Body of pancreas (tissue), 4 donors: Measurements from ENCODE around the gene TAS2R38.

ENCODE experiments used
- POLR2A ChIP-seq, 3 donors: fragments of 450-650 bp; IDR thresholded peaks; one replicate each; pipeline ENCODE4 v1.6.1; 2016; ENCODE audit warnings: antibody characterized with exemption in 3 of 3, mild to moderate bottlenecking in 2 of 3
- TF ChIP-seq, protein P1 (sequence below), 7 experiments: fragments of 450-650 bp in 4 of 7; fragments of 200-600 bp in 3 of 7; sonication (generic) in 3 of 7; IDR thresholded peaks; one replicate each; pipeline ENCODE4 v1.5.1; 2016 to 2019; ENCODE audit warnings: antibody characterized with exemption in 7 of 7

DNA sequence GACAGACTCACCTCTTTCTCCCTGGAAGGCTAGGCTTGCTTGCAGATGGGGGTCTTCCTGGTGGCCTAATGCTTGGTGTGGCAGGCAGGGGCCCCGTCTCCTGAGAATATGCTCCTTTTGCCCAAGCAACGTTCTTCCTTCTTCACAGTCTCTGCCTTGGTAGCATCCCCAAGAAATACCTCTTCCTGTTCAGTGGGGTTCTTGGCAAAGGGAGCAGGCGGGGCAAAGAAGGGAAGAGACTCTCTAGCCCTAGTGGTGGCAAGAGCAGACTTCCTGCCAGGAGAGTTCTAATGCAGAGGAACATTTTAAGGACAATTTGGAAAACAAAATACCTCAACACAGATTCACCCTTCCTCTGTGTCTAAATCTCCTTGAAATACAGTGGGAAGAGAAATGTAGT, 26.8 kb downstream of the TAS2R38 start, which contains the start of gene CLEC5A:
- TF ChIP-seq, protein P1, sequence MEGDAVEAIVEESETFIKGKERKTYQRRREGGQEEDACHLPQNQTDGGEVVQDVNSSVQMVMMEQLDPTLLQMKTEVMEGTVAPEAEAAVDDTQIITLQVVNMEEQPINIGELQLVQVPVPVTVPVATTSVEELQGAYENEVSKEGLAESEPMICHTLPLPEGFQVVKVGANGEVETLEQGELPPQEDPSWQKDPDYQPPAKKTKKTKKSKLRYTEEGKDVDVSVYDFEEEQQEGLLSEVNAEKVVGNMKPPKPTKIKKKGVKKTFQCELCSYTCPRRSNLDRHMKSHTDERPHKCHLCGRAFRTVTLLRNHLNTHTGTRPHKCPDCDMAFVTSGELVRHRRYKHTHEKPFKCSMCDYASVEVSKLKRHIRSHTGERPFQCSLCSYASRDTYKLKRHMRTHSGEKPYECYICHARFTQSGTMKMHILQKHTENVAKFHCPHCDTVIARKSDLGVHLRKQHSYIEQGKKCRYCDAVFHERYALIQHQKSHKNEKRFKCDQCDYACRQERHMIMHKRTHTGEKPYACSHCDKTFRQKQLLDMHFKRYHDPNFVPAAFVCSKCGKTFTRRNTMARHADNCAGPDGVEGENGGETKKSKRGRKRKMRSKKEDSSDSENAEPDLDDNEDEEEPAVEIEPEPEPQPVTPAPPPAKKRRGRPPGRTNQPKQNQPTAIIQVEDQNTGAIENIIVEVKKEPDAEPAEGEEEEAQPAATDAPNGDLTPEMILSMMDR (IDR thresholded peaks at IDR 0.05) = no peak
- no peak for TF ChIP-seq POLR2A (IDR thresholded peaks at IDR 0.05)
